Stimulated activated CD4-positive, alpha-beta T cell treated with anti-CD3 and anti-CD28 coated beads, Interleukin-2, amount 100 ng/mL, for 24 hours (primary cell): Measurements from ENCODE around the gene HOXD11.

ENCODE experiments used
- DNase-seq, 2 donors: peaks; one replicate each; pipeline ENCODE4 v3.0.0-alpha.2; 2020

HOXD11 gene

DNA sequence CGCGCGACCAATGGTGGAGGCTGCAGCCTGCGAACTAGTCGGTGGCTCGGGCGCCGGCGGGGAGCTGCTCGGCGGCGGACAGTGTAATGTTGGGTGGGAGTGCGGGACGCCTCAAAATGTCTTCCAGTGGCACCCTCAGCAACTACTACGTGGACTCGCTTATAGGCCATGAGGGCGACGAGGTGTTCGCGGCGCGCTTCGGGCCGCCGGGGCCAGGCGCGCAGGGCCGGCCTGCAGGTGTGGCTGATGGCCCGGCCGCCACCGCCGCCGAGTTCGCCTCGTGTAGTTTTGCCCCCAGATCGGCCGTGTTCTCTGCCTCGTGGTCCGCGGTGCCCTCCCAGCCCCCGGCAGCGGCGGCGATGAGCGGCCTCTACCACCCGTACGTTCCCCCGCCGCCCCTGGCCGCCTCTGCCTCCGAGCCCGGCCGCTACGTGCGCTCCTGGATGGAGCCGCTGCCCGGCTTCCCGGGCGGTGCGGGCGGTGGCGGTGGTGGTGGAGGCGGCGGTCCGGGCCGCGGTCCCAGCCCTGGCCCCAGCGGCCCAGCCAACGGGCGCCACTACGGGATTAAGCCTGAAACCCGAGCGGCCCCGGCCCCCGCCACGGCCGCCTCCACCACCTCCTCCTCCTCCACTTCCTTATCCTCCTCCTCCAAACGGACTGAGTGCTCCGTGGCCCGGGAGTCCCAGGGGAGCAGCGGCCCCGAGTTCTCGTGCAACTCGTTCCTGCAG lies 15.8 kb downstream of the HOXD11 start, which contains the start of gene HOXD9:
Gene HOXD9, plus strand, starts transcription at position 37 of the 728 bp plus-strand sequence. Its CDS starts 50 bp downstream, at position 87.
- DNase-seq: peak in 1 of 2 donors; percentile 34

DNA sequence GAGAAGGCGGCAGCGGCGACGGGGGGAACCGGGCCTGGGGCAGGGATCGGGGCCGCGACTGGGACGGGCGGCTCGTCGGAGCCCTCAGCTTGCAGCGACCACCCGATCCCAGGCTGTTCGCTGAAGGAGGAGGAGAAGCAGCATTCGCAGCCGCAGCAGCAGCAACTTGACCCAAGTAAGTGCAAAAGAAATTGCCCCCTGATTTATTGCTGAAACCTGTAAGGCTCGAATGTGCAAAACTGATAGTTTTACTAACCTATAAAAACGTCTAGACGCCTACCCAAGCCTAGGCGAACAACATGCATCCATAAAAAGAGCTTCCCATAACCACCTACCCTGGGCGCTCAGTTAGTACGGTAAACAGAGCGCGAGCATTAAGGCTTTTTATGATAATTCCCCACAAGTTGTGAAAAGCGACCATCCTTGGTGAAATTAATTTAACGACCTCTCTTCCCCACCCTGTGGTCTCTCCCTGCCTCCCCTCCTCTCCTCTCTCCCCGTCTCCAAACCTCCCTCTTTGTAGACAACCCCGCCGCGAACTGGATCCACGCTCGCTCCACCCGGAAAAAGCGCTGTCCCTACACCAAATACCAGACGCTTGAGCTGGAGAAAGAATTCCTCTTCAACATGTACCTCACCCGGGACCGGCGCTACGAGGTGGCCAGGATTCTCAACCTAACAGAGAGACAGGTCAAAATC lies 16.5 kb downstream of the HOXD11 start:
- no peak for DNase-seq

- DNase-seq: no peak
Measured at GRCh38 chr2:176124110-176124946, 17.2 kb downstream of the HOXD11 start.

DNA sequence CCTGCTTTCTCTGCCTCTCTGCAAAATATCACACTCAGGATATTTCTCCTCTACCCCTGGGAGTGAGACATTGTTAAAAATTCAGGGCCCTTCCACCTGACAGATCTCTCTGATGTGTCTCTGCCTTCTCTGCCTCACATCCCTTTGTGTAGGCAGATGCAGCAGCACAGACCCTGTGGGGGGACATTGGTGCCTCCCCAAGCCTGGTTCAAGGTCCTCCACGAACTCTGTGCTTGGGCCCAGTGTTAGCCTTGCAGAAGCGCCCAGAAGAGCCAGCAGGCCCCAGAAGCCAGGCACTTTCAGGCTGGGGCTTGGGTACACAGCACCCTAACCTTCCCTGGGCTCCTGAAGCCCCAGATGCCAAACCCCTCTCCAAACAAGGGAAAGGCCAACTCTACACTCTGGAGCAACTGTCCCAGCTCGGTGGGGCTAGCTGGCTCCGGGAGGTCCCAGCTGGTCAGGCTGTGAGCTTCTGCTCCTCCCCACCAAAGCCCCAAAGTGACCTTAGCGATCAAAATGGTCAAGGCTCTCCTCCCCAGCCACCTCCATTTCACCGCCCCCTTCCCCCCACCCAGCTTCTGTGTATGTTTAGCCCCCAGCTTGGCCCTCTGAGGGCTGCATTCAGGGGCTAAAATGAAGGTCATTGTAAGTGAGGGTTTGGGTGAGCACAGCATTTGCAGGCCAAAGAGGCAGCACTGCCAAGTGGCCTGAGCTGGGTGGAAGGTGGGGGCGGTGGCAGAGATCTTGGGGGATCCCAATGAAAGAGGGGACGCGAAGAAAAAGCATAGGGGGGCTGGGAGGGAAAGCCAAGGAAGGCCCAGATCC lies 18.1 kb downstream of the HOXD11 start:
- DNase-seq: no peak

- DNase-seq: no peak
Measured at GRCh38 chr2:176125772-176126054, 18.6 kb downstream of the HOXD11 start.

GRCh38 chr2:176126929-176127773 lies 20.1 kb downstream of the HOXD11 start:
- DNase-seq: peak; percentile 77 to 80

DNA sequence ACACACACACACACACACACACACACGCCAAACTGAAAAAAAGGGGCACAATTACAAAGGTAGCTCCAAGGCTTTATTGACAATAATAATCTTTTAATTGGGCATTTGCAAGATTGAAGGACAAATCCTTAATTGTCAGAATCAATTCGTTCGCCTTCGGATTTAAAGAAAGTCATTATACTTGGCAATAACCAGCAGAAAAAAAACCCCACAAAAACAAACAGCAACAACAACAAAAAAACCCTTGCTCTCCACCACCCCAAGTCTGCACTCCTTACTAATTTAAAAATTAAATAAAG lies 20.6 kb downstream of the HOXD11 start:
- no peak for DNase-seq

GRCh38 chr2:176128172-176128981 lies 21.3 kb downstream of the HOXD11 start:
- DNase-seq: no peak

- DNase-seq: peak in 1 of 2 donors; percentile 21
Measured at GRCh38 chr2:176128982-176129796, 22.1 kb downstream of the HOXD11 start, which contains the start of gene HOXD8. Gene HOXD8 (plus strand): TSS chr2:176129705. CDS start chr2:176130367, 662 bp downstream.

GRCh38 chr2:176129813-176130146 lies 22.7 kb downstream of the HOXD11 start:
- no peak for DNase-seq

GRCh38 chr2:176130147-176130956 lies 23.3 kb downstream of the HOXD11 start:
- DNase-seq: peak in 1 of 2 donors; percentile 38

- no peak for DNase-seq
Measured at GRCh38 chr2:176130957-176131847, 24.1 kb downstream of the HOXD11 start.

- no peak for DNase-seq
Measured at GRCh38 chr2:176131848-176132158, 24.7 kb downstream of the HOXD11 start.

GRCh38 chr2:176132205-176133171 lies 25.4 kb downstream of the HOXD11 start:
- no peak for DNase-seq

DNA sequence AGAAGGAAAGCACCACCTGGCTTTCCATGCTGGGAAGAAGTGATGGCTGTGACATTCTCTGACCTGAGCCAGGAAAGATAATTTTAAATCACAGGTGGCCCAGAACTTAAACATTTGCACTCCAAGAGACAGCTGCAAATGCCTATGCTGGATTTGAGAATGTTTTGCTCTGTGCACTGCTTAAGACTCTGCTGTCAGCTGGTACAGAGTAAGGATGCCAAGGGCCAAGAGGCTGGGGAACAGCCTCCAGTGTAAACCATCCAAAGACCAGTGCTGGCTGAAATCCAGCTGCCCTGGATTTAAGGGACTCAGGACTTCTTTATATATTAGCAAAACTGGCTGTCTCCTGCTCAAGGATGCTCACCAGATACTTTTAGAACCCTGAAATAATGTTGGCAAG lies 26.3 kb downstream of the HOXD11 start:
- DNase-seq: no peak

DNA sequence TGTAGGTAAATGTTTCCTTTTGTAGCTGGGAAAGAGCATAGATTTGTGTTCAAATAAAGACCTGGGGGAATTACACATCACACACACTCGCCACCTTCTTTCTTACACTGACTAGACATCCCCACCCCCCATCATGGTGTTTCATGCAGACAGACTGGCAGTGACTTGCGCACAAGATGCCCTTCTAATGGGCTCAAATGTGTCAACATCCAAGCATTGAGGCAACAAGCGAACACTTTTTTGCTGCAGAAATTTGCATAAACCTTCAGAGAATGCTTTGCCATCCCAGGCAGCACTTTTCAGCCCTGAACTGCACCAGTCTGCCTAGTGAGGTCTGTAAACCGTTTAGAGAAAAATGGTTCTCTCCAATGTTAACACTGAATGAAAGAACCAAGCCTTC lies 27.0 kb downstream of the HOXD11 start:
- DNase-seq: no peak

- no peak for DNase-seq
Measured at GRCh38 chr2:176135035-176135440, 28.0 kb downstream of the HOXD11 start.
